ENCODE measurements around the gene SLC35E2B. TPM values are rescaled to one million over a fixed set of nuclear protein-coding genes. Genes with fewer than 3 reads are reported as not detected.
"Not testable (repeated sequence)": the region's sequence is repeated elsewhere in the genome, so short reads cannot be mapped to it uniquely, and the experiment has no call there.

SLC35E2B gene
- total RNA-seq, result 22.5 TPM
- 45.6 TPM for polyA plus RNA-seq
- long read RNA-seq, donor 1, partial matches to known transcripts, result 0 of 1 reads
- long read RNA-seq, donor 1, other reads (novel, unspliced or antisense), result 0 of 1 reads
- long read RNA-seq, donor 2, full-length matches to known transcripts, result 22 of 36 reads
- long read RNA-seq, donor 2, partial matches to known transcripts, result 8 of 36 reads
- long read RNA-seq, donor 2, other reads (novel, unspliced or antisense), result 6 of 36 reads
- long read RNA-seq, donor 3, full-length matches to known transcripts, result 4 of 9 reads
- long read RNA-seq, donor 3, partial matches to known transcripts, result 5 of 9 reads
- long read RNA-seq, donor 3, other reads (novel, unspliced or antisense), result 0 of 9 reads
- long read RNA-seq, donor 4, full-length matches to known transcripts, result 8 of 8 reads
- long read RNA-seq, donor 4, partial matches to known transcripts, result 0 of 8 reads
- long read RNA-seq, donor 4, other reads (novel, unspliced or antisense), result 0 of 8 reads
- long read RNA-seq, donor 5, full-length matches to known transcripts, result 12 of 40 reads
- long read RNA-seq, donor 5, partial matches to known transcripts, result 28 of 40 reads
- long read RNA-seq, donor 5, other reads (novel, unspliced or antisense), result 0 of 40 reads
- long read RNA-seq, donor 6, full-length matches to known transcripts, result 8 of 8 reads
- long read RNA-seq, donor 6, partial matches to known transcripts, result 0 of 8 reads
- long read RNA-seq, donor 6, other reads (novel, unspliced or antisense), result 0 of 8 reads
- long read RNA-seq, donor 7, full-length matches to known transcripts, result 2 of 2 reads
- long read RNA-seq, donor 7, partial matches to known transcripts, result 0 of 2 reads
- long read RNA-seq, donor 7, other reads (novel, unspliced or antisense), result 0 of 2 reads
- long read RNA-seq, donor 8, full-length matches to known transcripts, result 8 of 8 reads
- long read RNA-seq, donor 8, partial matches to known transcripts, result 0 of 8 reads
- long read RNA-seq, donor 8, other reads (novel, unspliced or antisense), result 0 of 8 reads
- long read RNA-seq, donor 9, full-length matches to known transcripts, result 2 of 2 reads
- long read RNA-seq, donor 9, partial matches to known transcripts, result 0 of 2 reads
- long read RNA-seq, donor 9, other reads (novel, unspliced or antisense), result 0 of 2 reads
- long read RNA-seq, donor 10, full-length matches to known transcripts, result 7 of 12 reads
- long read RNA-seq, donor 10, partial matches to known transcripts, result 5 of 12 reads
- long read RNA-seq, donor 10, other reads (novel, unspliced or antisense), result 0 of 12 reads

GRCh38 chr1:1692714-1693647 lies at the start of gene SLC35E2B:
TSS of gene SLC35E2B (minus strand) at chr1:1692795. CDS start at chr1:1676699, 16,096 bp downstream.
- not testable (repeated sequence) for H3K4me1 ChIP-seq (ENCODE audit: control insufficient read depth in 2 of 2, insufficient read depth in 2 of 2, low read length in 2 of 2)

GRCh38 chr1:1741013-1741412 lies 48.4 kb upstream of the SLC35E2B start:
- H3K9me3 ChIP-seq (ENCODE audit: control insufficient read depth in 2 of 2, insufficient read depth in 1 of 2, low read length in 1 of 2); H3K4me3 ChIP-seq (ENCODE audit: low read length in 2 of 2); H3K36me3 ChIP-seq (ENCODE audit: control insufficient read depth in 2 of 2, insufficient read depth in 2 of 2, low read length in 1 of 2); H3K27ac ChIP-seq (ENCODE audit: low read depth in 1 of 2, low read length in 1 of 2); H3K27me3 ChIP-seq (ENCODE audit: control insufficient read depth in 2 of 2, insufficient read depth in 1 of 2, low read length in 1 of 2); DNase-seq (ENCODE audit: low read depth in 6 of 9, low spot score in 9 of 9); H3K4me1 ChIP-seq (ENCODE audit: control insufficient read depth in 2 of 2, insufficient read depth in 2 of 2, low read length in 2 of 2): not testable (repeated sequence)
- WGBS, result 99% methylated on average over 10 of the region's 12 CpGs

More at GRCh38 chr1:1692714-1693647, at the start of gene SLC35E2B:
- peak within 1 kb of the TSS; percentile 45 to 57 for H3K4me3 ChIP-seq (ENCODE audit: low read length in 2 of 2)
- not testable (repeated sequence) for H3K36me3 ChIP-seq (ENCODE audit: control insufficient read depth in 2 of 2, insufficient read depth in 2 of 2, low read length in 1 of 2); H3K9me3 ChIP-seq (ENCODE audit: control insufficient read depth in 2 of 2, insufficient read depth in 1 of 2, low read length in 1 of 2); H3K27me3 ChIP-seq (ENCODE audit: control insufficient read depth in 2 of 2, insufficient read depth in 1 of 2, low read length in 1 of 2)
- H3K27ac ChIP-seq (ENCODE audit: low read depth in 1 of 2, low read length in 1 of 2), result peak within 1 kb of the TSS; percentile 86 to 94
- peak; percentile 52 to 98 (median 88) for DNase-seq (ENCODE audit: low read depth in 6 of 9, low spot score in 9 of 9)
- WGBS, result under 1% methylated on average over 23 of the region's 98 CpGs

- H3K4me3 ChIP-seq (ENCODE audit: low read length in 2 of 2); H3K27ac ChIP-seq (ENCODE audit: low read depth in 1 of 2, low read length in 1 of 2); H3K9me3 ChIP-seq (ENCODE audit: control insufficient read depth in 2 of 2, insufficient read depth in 1 of 2, low read length in 1 of 2); H3K4me1 ChIP-seq (ENCODE audit: control insufficient read depth in 2 of 2, insufficient read depth in 2 of 2, low read length in 2 of 2); DNase-seq (ENCODE audit: low read depth in 6 of 9, low spot score in 9 of 9); H3K27me3 ChIP-seq (ENCODE audit: control insufficient read depth in 2 of 2, insufficient read depth in 1 of 2, low read length in 1 of 2): not testable (repeated sequence)
- peaks cover 7 to 12% of the 10 kb centered on the region in 2 donors for H3K36me3 ChIP-seq (ENCODE audit: control insufficient read depth in 2 of 2, insufficient read depth in 2 of 2, low read length in 1 of 2)
- WGBS, result 91% methylated on average over 12 of the region's 22 CpGs
Measured at GRCh38 chr1:1738799-1739337, 46.3 kb upstream of the SLC35E2B start.

- H3K9me3 ChIP-seq (ENCODE audit: control insufficient read depth in 2 of 2, insufficient read depth in 1 of 2, low read length in 1 of 2); DNase-seq (ENCODE audit: low read depth in 6 of 9, low spot score in 9 of 9); H3K4me3 ChIP-seq (ENCODE audit: low read length in 2 of 2); H3K27me3 ChIP-seq (ENCODE audit: control insufficient read depth in 2 of 2, insufficient read depth in 1 of 2, low read length in 1 of 2); H3K4me1 ChIP-seq (ENCODE audit: control insufficient read depth in 2 of 2, insufficient read depth in 2 of 2, low read length in 2 of 2); H3K27ac ChIP-seq (ENCODE audit: low read depth in 1 of 2, low read length in 1 of 2): not testable (repeated sequence)
- H3K36me3 ChIP-seq (ENCODE audit: control insufficient read depth in 2 of 2, insufficient read depth in 2 of 2, low read length in 1 of 2), result peaks cover 8 to 13% of the 10 kb centered on the region in 2 donors
- WGBS, result 97% methylated on average over 26 of the region's 44 CpGs
Measured at GRCh38 chr1:1737675-1738590, 45.3 kb upstream of the SLC35E2B start.

- Histone ChIP-seq H3K4me1 (ENCODE audit: control insufficient read depth in 2 of 2, insufficient read depth in 2 of 2, low read length in 2 of 2) (no peaks in the 10 kb centered on the region), H3K27me3 (ENCODE audit: control insufficient read depth in 2 of 2, insufficient read depth in 1 of 2, low read length in 1 of 2) (no peaks in the 10 kb centered on the region), H3K36me3 (ENCODE audit: control insufficient read depth in 2 of 2, insufficient read depth in 2 of 2, low read length in 1 of 2) (peaks cover 14 to 28% of the 10 kb centered on the region in 2 donors), H3K27ac (ENCODE audit: low read depth in 1 of 2, low read length in 1 of 2) (no peak overlapping the region), H3K9me3 (ENCODE audit: control insufficient read depth in 2 of 2, insufficient read depth in 1 of 2, low read length in 1 of 2) (no peaks in the 10 kb centered on the region), H3K4me3 (ENCODE audit: low read length in 2 of 2) (no peak overlapping the region)
- no peak for DNase-seq (ENCODE audit: low read depth in 6 of 9, low spot score in 9 of 9)
- 93% methylated on average over 17 of the region's 17 CpGs for WGBS
Measured at GRCh38 chr1:1732381-1732780, 39.8 kb upstream of the SLC35E2B start.

GRCh38 chr1:1730870-1731269 lies 38.3 kb upstream of the SLC35E2B start:
- Histone ChIP-seq H3K4me1 (ENCODE audit: control insufficient read depth in 2 of 2, insufficient read depth in 2 of 2, low read length in 2 of 2) (no peaks in the 10 kb centered on the region), H3K9me3 (ENCODE audit: control insufficient read depth in 2 of 2, insufficient read depth in 1 of 2, low read length in 1 of 2) (no peaks in the 10 kb centered on the region), H3K36me3 (ENCODE audit: control insufficient read depth in 2 of 2, insufficient read depth in 2 of 2, low read length in 1 of 2) (peaks cover 14 to 26% of the 10 kb centered on the region in 2 donors), H3K27ac (ENCODE audit: low read depth in 1 of 2, low read length in 1 of 2) (no peak overlapping the region), H3K4me3 (ENCODE audit: low read length in 2 of 2) (no peak overlapping the region), H3K27me3 (ENCODE audit: control insufficient read depth in 2 of 2, insufficient read depth in 1 of 2, low read length in 1 of 2) (no peaks in the 10 kb centered on the region)
- WGBS, result 97% methylated on average over 17 of the region's 17 CpGs
- DNase-seq (ENCODE audit: low read depth in 6 of 9, low spot score in 9 of 9), result no peak

- not testable (repeated sequence) for H3K9me3 ChIP-seq (ENCODE audit: control insufficient read depth in 2 of 2, insufficient read depth in 1 of 2, low read length in 1 of 2); DNase-seq (ENCODE audit: low read depth in 6 of 9, low spot score in 9 of 9); H3K4me1 ChIP-seq (ENCODE audit: control insufficient read depth in 2 of 2, insufficient read depth in 2 of 2, low read length in 2 of 2); H3K4me3 ChIP-seq (ENCODE audit: low read length in 2 of 2); H3K27me3 ChIP-seq (ENCODE audit: control insufficient read depth in 2 of 2, insufficient read depth in 1 of 2, low read length in 1 of 2); H3K27ac ChIP-seq (ENCODE audit: low read depth in 1 of 2, low read length in 1 of 2)
- WGBS, result 95% methylated on average over 6 of the region's 13 CpGs
- peaks cover 14 to 24% of the 10 kb centered on the region in 2 donors for H3K36me3 ChIP-seq (ENCODE audit: control insufficient read depth in 2 of 2, insufficient read depth in 2 of 2, low read length in 1 of 2)
Measured at GRCh38 chr1:1730230-1730629, 37.6 kb upstream of the SLC35E2B start.
